HG02798 (cell line): ENCODE measurements around the gene C2orf49.
A peak's percentile ranks its signal among the peaks of the same experiment; 100 is the strongest.

Source experiments
- ATAC-seq: cut with Tn5 transposase; IDR thresholded peaks from one replicate; pipeline ENCODE4 v1.9.1; 2021; ENCODE audit warnings: mild to moderate bottlenecking; ENCODE audit not compliant: unreplicated experiment, poor library complexity

The C2orf49 gene

DNA sequence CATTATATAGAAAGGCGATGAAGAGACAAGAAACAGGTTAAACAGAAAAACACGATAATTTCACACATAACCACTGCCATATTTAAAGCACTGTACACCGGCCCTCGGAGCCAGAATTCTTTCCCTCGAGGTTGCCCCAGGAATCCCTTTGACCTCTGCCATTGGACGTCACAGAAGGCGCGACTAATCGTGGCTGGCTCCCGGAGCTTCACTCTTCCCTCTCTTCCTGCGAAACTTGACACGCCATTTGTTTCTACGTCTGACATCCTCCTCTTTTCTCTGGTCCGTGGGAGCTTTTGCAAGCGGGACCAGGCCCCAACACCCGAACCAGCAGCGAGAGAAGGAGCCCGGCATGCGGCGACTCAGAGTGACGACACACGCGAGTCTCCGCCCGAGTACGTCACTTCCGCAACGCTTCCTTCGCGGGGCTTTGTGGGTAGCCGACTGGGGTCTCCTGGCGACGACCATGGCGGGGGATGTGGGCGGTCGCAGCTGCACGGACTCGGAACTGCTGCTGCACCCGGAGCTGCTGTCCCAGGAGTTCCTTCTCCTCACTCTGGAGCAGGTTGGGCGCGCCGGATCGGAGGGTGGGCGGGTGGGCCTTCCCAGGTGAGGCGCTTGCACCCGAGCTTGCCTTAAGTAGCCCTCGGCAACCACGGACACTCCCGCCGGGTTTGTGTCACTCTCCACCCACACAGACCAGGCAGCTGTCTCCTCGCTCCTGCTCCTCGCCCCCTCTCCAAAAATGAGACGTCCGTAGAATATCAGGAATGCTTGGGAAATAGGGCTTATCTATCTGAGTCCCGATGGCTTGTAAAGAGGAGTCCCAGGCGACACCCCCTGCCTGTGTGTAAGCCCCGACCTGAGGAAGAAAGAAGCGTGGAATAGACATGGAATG is at the start of gene C2orf49:
Gene C2orf49 (plus strand): TSS at position 419 of the 898 bp plus-strand sequence. CDS start 48 bp downstream, at position 467.
- ATAC-seq, result peak; percentile 95

GRCh38 chr2:105287692-105288091 is 49.6 kb upstream of the C2orf49 start:
- ATAC-seq, result peak; percentile 51

GRCh38 chr2:105288133-105288532 is 49.2 kb upstream of the C2orf49 start:
- no peak for ATAC-seq

GRCh38 chr2:105290981-105291660 is 46.2 kb upstream of the C2orf49 start:
- no peak for ATAC-seq

GRCh38 chr2:105291981-105292380 is 45.4 kb upstream of the C2orf49 start:
- no peak for ATAC-seq

GRCh38 chr2:105294046-105294445 is 43.3 kb upstream of the C2orf49 start:
- ATAC-seq, result no peak

GRCh38 chr2:105294844-105295481 is 42.4 kb upstream of the C2orf49 start:
- ATAC-seq, result peak; percentile 60

GRCh38 chr2:105296017-105296611 is 41.2 kb upstream of the C2orf49 start:
- ATAC-seq, result no peak

DNA sequence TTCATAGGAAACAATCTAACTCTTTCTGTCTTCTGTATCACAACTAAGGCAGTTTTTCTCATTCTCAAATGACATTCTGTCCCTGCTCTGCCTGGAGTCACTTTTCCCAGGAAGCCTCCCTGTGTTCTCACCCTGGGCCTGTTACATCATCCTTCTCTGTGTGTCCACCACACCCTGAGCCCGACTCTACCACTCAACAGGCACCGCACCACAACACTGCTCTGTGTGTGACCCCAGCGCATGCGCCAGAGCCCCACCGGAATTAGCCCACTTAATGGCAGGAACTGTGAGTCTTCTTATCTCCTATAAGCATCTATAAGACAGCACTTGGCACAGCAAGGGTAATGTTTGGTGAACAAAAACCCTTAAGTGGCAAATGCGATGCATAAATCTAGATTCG is 40.1 kb upstream of the C2orf49 start:
- ATAC-seq, result no peak

- ATAC-seq, result no peak
Observed at GRCh38 chr2:105298017-105298416, 39.3 kb upstream of the C2orf49 start.

- ATAC-seq, result peak; percentile 51
Observed at GRCh38 chr2:105299290-105299689, 38.0 kb upstream of the C2orf49 start.

GRCh38 chr2:105301646-105302045 is 35.7 kb upstream of the C2orf49 start:
- ATAC-seq, result no peak

GRCh38 chr2:105307146-105307545 is 30.2 kb upstream of the C2orf49 start:
- ATAC-seq, result no peak

DNA sequence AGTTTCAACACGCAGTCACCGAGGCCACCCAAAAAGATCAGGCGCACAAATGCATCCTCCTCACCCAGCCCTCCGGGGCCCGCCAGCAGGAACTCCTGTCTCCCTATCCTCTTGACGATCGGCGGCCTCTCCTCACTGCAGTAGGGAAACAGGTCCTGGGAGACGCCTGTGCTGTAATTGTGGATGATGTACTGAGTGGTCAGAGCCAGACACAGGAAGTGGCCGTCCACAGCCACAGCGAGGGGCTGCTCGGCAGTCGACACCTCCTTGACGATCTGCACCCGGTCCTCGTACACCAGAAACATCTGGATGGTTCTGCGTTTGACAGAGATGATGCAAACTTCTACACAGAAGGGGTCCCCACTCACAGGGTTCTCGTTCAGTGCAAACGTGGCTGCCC is 29.8 kb upstream of the C2orf49 start:
- no peak for ATAC-seq

GRCh38 chr2:105307962-105308361 is 29.4 kb upstream of the C2orf49 start:
- no peak for ATAC-seq

- no peak for ATAC-seq
Observed at GRCh38 chr2:105308382-105309146, 28.8 kb upstream of the C2orf49 start.

DNA sequence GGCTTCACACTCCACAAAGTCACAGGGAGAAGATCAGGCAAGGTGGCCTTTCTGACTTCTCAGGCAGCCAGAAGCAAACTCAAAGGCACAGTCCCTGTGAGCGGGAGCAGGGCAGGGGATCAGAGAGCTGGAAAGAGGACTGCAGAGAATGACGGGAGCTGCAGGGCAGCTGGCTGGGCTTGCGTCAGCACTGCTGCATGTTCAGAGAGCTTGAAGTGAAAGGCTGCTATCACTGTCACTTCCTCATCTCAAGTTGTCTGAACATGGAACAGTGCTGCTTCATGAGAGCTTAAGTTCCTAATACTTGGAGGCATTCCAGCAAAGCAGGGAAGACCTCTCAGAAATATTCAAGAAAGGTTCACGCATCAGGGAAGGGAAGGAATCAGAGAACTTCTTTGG is 28.2 kb upstream of the C2orf49 start:
- ATAC-seq, result no peak

DNA sequence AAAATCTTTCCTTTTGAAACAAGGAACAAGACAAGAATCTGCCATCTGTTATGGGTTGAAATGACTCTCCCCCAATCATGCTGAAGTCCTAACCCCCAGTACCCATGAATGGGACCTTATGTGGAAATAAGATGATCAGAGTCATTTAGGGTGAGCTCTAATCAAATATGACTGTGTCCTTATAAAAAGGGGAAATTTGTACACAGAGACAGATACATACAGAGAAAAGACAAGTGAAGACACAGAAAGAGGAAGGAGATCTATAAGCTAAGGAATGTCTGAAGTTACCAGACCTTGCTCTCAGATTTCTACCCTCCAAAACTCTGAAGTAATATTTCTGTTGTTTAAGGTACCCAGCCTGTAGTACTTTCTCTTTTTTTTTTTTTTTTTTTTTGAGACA is 23.5 kb upstream of the C2orf49 start:
- ATAC-seq, result no peak

DNA sequence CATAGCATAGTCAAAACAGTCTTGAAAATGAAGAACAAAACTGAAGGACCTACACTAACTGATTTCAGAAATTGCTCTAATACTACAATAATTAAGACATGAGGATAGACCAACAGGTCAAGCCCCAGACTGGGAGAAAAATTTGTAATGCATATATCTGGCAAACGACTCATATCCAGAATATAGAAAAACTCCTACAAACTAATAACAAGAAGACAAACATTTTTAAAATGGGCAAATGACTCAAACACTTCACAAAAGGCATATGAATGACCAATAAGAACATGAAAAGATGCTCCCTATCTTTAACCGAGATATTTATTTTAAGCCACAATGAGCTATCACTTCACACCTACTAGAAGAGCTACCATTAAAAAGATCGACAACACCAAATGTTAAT is 22.0 kb upstream of the C2orf49 start:
- peak; percentile 74 for ATAC-seq

DNA sequence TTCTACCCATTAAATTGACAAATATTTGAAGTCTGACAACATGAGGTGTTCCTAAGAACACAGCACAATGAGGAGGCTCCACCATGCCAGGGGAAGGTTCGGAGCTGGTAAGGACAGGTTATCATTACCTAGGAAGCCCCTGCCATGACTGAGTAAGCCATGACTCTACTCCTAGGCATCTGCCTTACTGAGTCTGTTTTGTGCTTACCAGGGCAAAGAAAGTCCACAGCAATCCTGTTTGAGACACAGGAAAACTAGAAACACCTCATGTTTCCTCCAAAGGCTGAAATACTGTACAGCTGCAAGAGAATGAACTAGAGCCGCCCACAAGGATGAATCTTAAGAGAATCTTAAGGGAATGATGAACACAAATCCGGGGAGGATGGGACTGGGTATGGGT is 19.4 kb upstream of the C2orf49 start:
- no peak for ATAC-seq
